Right atrium auricular region (tissue), 2 donors: Measurements from ENCODE around the gene ZNF276. TPM values are rescaled to one million over a fixed set of nuclear protein-coding genes. Genes with fewer than 3 reads are reported as not detected.

Source experiments
- DNase-seq: peaks from one replicate; pipeline ENCODE4 v3.0.0-alpha.2; 2019; ENCODE audit warnings: low spot score
- H3K27ac ChIP-seq, 2 donors: fragments of 200-600 bp; sonication (generic); 1 replicate in 1 of 2; 2 replicates in 1 of 2; pipeline ENCODE4 v1.5.1; 2016 to 2019
- H3K27me3 ChIP-seq, 2 donors: fragments of 200-600 bp; sonication (generic); one replicate each; pipeline versions ENCODE4 v1.5.1 to v1.6.0; 2017 to 2019
- H3K36me3 ChIP-seq: fragments of 200-600 bp; sonication (generic); one replicate; pipeline ENCODE4 v1.5.1; 2016
- H3K4me1 ChIP-seq, 2 donors: fragments of 200-600 bp; sonication (generic); one replicate each; pipeline versions ENCODE4 v1.5.1 to v1.6.0; 2017 to 2019
- H3K4me3 ChIP-seq, 2 donors: fragments of 200-600 bp; sonication (generic); 1 replicate in 1 of 2; 2 replicates in 1 of 2; pipeline ENCODE4 v1.5.1; 2017 to 2019; ENCODE audit warnings: mild to moderate bottlenecking in 1 of 2, moderate library complexity in 1 of 2
- H3K9me3 ChIP-seq, 2 donors: fragments of 200-600 bp; sonication (generic); one replicate each; pipeline ENCODE4 v1.5.1; 2019
- CTCF ChIP-seq, 2 donors: fragments of 200-600 bp; sonication (generic); IDR thresholded peaks; one replicate each; pipeline ENCODE4 v1.5.1; 2019; ENCODE audit warnings: antibody characterized with exemption in 2 of 2
- total RNA-seq, 2 donors: library from RNA; depleted of rRNA; stranded (reverse); fragments of >200 nt; gene quantifications; one replicate each; pipeline ENCODE4 v1.1.0, GENCODE V29; 2016

ZNF276 gene
- total RNA-seq, 2 donors from 2014 or later = 10.0 to 11.1 TPM

- no peak overlapping the region for H3K4me3 ChIP-seq
Observed at GRCh38 chr16:89785523-89786155, 64.3 kb downstream of the ZNF276 start.

GRCh38 chr16:89786474-89787364 lies 65.4 kb downstream of the ZNF276 start:
- no peak overlapping the region for H3K27ac ChIP-seq
- no peak for TF ChIP-seq CTCF (IDR thresholded peaks at IDR 0.05)
- H3K9me3 ChIP-seq = no peaks in the 10 kb centered on the region
- H3K27me3 ChIP-seq = no peaks in the 10 kb centered on the region
- no peaks in the 10 kb centered on the region for H3K4me1 ChIP-seq
- no peaks in the 10 kb centered on the region for H3K36me3 ChIP-seq
- no peak overlapping the region for H3K4me3 ChIP-seq
- no peak for DNase-seq

More at GRCh38 chr16:89785523-89786155, 64.3 kb downstream of the ZNF276 start:
- Histone ChIP-seq H3K9me3 (no peaks in the 10 kb centered on the region), H3K36me3 (no peaks in the 10 kb centered on the region), H3K4me1 (no peaks in the 10 kb centered on the region), H3K27ac (no peak overlapping the region), H3K27me3 (no peaks in the 10 kb centered on the region)
- DNase-seq = no peak
- TF ChIP-seq CTCF (IDR thresholded peaks at IDR 0.05) = no peak

DNA sequence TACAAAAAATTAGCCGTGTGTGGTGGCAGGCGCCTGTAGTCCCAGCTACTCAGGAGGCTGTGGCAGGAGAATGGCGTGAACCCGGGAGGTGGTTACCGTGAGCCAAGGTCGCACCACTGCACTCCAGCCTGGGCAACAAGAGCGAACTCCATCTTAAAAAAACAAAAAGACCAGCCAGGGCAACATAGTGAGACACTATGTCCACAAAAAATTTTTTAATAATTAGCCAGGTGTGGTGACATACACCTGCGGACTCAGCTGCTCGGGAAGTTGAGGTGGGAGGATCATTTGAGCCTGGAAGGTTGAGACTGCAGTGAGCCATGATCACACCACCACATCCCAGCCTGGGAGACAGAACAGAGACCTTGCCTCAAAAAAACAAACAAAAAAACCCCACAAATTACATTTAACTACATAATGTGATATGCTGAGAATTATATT lies 66.0 kb downstream of the ZNF276 start:
- no peak overlapping the region for H3K27ac ChIP-seq
- H3K36me3 ChIP-seq = no peaks in the 10 kb centered on the region

More for the DNA sequence above, 66.0 kb downstream of the ZNF276 start:
- H3K4me1 ChIP-seq = no peaks in the 10 kb centered on the region
- TF ChIP-seq CTCF (IDR thresholded peaks at IDR 0.05) = no peak
- H3K4me3 ChIP-seq = no peak overlapping the region
- H3K9me3 ChIP-seq = no peaks in the 10 kb centered on the region
- H3K27me3 ChIP-seq = no peaks in the 10 kb centered on the region
- no peak for DNase-seq

Other genes with a start within 250 kb of the ZNF276 start
- gene ANKRD11, start 231.0 kb upstream of the ZNF276 start, total RNA-seq = 10 to 100 TPM; 55.2 to 68.1 TPM
- 100 to 1,000 TPM in 1 of 2 donors, 10 to 100 TPM in 1; 72.8 to 216 TPM for gene SPG7, start 213.1 kb upstream of the ZNF276 start, total RNA-seq
- 1,000 to 10,000 TPM; 4,239 to 4,547 TPM for gene RPL13, start 160.9 kb upstream of the ZNF276 start, total RNA-seq
- gene CPNE7, start 145.8 kb upstream of the ZNF276 start, total RNA-seq = not detected
- under 1 TPM in 1 of 2 donors, not detected in 1; 0.16 TPM for gene DPEP1, start 107.9 kb upstream of the ZNF276 start, total RNA-seq
- gene CHMP1A, start 63.8 kb upstream of the ZNF276 start, total RNA-seq = 10 to 100 TPM; 39.0 to 73.3 TPM
- 1 to 10 TPM; 1.1 to 2.2 TPM for gene SPATA33, start 63.7 kb upstream of the ZNF276 start, total RNA-seq
- gene CDK10, start 34.8 kb upstream of the ZNF276 start, total RNA-seq = 10 to 100 TPM; 13.8 to 20.2 TPM
- 10 to 100 TPM in 1 of 2 donors, 1 to 10 TPM in 1; 5.9 to 12.7 TPM for gene SPATA2L, start 19.8 kb upstream of the ZNF276 start, total RNA-seq
- gene VPS9D1, start 639 bp upstream of the ZNF276 start, total RNA-seq = 10 to 100 TPM in 1 of 2 donors, 1 to 10 TPM in 1; 7.3 to 11.3 TPM
- gene FANCA, start 95.1 kb downstream of the ZNF276 start, total RNA-seq = 1 to 10 TPM in 1 of 2 donors, under 1 TPM in 1; 0.70 to 1.5 TPM
- gene SPIRE2, start 106.9 kb downstream of the ZNF276 start, total RNA-seq = 1 to 10 TPM in 1 of 2 donors, under 1 TPM in 1; 0.90 to 1.8 TPM
- gene TCF25, start 152.1 kb downstream of the ZNF276 start, total RNA-seq = 100 to 1,000 TPM in 1 of 2 donors, 10 to 100 TPM in 1; 91.8 to 108 TPM
- gene MC1R, start 197.3 kb downstream of the ZNF276 start, total RNA-seq = 1 to 10 TPM in 1 of 2 donors, under 1 TPM in 1; 0.63 to 1.8 TPM
- gene TUBB3, start 201.8 kb downstream of the ZNF276 start, total RNA-seq = 1 to 10 TPM; 2.2 to 6.4 TPM
- gene DEF8, start 227.2 kb downstream of the ZNF276 start, total RNA-seq = 10 to 100 TPM; 50.1 to 69.8 TPM